NCI-H187 (cell line): ENCODE data around the gene ATRNL1.

Experiments used
- DNase-seq, 2 experiments: peaks; one replicate each; lab custom pipeline; 2025; lab: John Stamatoyannopoulos, UW

Gene ATRNL1

DNA sequence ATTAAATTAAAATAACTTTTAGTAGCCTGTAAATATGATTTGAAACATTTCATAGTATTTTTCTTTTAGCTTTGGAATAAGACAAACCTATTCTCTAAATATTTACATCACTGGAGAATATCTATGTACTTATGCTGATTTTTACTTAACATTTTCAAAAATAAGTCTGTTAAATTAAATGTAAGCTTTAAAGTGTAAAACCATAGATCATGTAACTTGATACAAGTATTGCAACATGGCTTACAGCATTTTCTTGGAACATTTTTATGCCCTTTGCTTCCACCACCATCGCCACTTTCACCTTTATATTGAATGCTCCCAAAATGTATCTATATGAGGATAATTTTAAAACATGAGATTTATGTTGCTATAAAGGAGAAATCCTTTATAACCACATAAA is 752.8 kb downstream of the ATRNL1 start:
- DNase-seq: no peak

DNA sequence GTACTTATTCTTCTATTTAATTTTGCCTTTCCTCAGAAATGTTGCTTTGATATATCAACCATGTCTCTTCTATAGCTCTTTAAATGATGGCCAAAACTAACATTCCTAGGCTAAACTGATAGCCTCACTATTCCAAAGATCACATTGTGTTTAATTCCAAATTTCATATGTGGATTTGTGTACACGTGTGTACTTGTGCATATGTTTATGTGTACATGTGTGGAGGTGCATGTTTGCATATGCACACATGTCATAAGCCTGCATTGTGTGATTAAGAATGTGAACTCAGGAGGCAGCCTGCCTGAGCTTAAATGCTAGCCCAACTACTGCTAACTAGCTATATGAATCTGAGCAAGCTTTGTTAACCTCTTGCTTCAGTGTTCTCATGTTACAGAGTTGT is 753.4 kb downstream of the ATRNL1 start:
- DNase-seq: no peak

DNA sequence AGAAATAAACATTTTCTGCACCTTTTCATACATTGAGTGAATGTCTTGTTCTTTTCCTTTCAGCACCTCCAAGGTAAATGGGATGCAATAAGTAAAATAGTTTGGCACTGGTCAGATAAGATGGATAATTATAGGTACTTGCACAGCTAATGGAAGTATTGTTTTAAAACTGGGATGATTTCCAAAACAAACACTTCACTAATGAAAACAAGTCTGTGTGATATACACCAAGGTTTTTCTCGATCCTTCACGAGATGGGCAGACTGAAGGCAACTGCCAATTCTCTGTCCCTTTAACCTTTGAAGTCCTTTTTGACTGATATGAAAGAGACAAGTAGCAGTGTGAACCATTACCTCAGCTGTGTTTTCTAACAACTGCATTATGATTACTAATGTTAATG is 756.0 kb downstream of the ATRNL1 start:
- no peak for DNase-seq

DNA sequence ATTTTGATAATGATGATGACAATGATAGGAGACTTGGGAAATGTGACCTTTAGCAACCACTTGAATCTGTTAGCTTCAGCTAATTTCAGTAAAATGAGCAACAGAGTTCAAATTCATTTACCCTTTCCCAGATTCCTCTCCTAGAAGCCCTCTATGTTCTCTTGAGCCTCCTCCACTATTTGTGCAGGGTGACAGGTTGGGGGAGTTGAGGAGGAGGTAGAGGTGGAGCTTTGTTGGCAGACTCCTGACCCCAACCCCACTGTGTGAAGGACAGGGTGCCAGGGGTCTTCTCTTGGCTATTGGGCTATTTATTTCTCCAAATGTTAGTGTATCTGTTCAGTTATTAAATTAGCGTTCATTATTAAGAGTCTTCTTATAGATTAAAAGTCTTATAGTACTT is 757.5 kb downstream of the ATRNL1 start:
- DNase-seq: no peak

DNA sequence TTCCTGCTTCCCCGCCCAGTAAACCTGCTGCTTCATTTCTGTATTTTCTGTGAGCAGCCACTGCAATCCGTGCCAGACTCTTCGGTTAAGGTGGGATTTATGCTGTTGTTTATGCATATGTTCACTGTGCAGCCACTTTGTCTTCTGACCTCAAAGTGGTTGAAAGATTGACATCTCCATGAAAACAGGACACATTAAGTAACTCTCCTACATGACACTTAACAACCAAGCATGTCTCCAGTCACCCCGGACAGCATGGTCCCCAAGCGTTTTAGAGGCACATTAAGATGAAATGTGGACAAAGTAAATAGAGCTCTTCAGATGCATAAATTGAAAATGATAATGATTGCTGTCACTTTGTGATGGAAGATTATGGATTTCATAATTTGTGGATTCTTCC is 758.5 kb downstream of the ATRNL1 start:
- DNase-seq: peak; percentile 2 to 5

DNA sequence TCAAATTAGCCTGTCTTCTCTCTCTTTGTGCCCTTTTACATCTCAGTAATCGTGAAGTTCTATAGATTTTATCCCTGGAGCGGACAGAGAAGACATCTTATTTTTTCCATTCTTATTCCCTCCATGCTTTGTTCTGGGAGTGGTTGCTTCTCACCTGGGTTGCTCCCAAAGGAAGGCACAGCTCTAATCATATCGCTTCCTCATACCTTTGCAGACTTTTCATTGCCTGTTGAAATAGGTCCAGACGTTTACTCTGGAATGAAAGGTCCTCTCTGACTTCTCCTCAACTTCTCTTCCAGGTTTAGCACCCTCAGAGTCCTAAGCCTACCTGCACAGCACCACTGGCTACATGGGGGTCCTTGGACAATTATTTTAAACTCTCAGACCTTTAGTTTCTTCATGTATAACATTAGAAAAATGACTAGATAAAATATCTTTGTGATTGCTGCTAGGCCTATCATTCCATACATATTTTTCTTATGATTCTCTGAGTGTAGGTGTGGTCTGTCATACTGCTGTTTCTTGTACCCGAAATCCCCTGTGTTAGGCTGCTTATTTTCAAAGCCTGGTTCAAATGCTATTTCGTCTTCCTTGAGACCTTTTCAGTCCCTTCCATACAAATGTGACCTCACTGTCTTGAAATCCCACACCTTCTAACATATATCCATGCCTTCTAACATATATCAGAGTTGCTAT is 761.7 kb downstream of the ATRNL1 start:
- no peak for DNase-seq

DNA sequence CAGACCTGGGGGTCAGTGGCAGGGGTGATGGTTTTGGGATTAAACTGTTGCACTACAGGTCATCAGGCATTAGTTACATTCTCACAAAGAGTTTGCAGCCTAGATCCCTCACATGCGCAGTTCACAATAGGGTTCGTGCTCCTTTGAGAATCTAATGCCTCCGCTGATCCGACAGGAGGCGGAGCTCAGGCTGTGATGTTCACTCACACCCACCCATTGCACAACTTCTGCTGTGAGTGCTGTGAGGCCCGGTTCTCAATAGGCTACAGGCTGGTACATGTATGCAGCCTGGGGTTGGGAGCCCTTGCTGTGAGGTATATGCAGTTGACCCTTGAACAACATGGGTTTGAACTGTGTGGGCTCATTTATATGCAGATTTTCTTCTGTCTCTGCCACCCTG is 763.4 kb downstream of the ATRNL1 start:
- no peak for DNase-seq

DNA sequence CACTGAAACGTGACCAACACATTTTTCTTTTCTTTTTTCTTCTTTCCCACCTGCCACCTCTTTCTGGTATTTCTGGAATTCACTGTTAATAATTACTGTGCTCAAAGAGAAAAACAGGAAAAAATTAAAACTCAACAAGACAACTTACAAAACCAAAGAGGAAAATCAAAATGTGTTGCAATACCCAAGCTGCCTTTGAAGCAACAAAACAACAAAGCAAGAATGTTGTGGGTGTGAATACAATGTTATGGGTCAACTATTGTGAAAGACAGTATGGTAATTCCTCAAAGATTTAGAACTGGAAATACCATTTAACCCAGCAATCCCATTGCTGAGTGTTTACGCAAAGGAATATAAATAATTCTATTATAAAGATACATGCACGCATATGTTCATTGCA is 764.7 kb downstream of the ATRNL1 start:
- DNase-seq: no peak

DNA sequence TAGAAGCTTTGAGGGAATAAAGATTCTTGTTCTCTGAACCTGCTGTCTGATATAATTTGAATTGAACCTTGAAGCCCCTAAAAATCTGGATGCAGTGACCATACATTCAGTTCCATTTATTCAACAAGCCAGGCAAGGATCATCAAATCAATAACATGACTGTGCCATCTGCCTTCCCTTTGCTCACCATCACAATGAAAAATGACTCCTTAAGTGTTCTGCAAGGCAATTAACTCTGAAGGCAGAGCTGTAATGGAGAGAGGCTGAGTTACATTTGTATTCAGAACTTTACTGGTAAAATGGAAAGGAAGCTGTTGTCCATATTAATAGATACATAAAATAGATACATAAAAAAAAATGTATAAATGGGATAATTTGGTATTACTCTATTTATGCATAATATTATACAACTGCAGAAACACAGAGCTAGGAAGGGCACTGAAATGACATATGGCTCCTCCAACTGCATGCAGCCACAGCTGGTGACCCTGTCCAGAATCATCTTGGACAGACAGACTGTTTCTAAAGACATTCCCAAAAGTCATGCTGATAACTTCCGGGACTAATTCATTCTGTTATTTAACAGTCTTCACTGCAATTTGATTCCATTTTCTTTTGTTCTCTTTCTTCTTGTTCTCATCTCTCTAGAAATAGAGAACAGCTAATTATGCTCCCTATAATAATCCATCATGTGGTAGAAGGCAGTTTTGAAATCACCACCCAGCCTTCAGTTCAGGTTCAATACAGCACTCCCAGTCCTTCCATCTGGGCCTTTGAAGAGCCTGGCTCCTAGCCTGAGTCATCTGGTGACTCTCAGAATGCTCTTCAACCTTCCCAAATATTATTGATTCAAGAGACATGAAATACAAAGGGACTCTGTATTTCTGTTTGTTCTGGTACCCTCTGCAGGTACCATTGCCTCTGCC is 767.3 kb downstream of the ATRNL1 start:
- DNase-seq: peak; percentile 4 to 5

DNA sequence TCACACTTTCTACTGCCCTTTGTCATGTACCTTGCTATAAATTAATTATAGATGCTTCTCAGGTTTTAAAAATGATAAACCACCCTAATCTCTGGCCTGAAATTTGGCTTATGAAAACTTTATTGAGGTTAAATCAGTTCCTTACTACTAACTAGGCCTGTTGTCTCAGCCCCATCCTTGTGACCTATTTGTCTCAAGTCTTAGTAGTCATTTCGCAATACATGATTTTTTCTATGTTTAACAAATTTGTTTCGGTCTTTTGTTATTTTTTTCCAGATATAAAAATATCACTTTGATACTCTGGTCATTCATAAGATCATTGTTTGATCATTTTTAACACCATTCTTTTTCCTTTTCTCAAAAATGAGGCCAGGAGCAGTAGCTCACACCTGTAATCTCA is 768.3 kb downstream of the ATRNL1 start:
- no peak for DNase-seq

DNA sequence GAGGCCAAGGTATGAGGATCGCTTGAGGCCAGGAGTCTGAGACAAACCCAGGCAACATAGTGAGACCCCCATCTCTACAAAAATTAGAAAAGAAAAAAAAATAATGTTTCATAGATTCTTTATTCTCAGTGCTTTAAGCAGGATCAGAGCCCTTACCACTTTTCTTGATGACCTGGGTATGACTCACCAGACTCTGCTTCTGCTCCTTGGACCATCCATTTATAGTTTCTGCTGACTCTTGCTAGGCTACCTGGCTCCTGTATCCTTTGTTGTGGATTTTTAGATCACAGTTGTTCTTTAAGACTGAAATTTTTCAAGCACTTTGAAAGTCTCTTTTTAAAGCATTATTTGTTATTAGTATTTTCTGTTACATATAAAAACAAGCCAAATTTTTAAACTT is 768.7 kb downstream of the ATRNL1 start:
- DNase-seq: no peak

DNA sequence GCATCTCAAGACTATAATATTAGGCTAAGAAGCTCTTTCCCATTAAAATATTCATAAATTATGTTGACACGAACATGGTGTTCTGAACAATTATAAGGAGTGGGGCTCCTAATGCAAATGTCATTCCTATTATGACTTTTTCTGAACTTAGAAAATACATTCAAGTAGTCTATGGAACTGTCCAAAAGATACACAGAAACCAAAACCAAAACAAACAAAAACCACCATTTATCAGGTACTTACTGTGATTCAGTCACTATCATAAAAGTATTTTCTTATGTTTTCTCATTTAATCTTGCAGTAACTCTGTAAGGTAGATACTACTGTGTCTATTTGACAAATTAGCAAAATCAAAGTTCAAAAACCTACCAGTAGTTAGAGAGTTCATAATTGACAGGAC is 773.0 kb downstream of the ATRNL1 start:
- no peak for DNase-seq

DNA sequence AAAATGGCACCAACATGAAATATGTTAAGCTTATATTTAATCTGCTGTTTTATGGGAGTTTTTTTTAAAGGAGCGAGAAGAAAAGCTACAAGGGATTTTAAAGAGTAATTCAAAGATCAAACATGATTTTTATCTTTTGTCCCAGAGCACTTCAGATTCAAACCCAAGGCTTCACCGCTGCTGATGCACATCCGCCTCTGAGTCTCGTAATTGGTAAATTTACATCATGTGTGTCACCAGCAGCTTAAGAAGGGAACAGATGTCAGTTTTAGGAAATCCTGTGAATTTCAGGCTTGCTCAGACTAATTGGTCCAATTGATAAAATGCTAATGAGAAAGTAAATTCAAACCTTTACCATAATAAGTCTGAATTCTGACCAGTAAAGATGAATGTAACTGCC is 773.5 kb downstream of the ATRNL1 start:
- no peak for DNase-seq

DNA sequence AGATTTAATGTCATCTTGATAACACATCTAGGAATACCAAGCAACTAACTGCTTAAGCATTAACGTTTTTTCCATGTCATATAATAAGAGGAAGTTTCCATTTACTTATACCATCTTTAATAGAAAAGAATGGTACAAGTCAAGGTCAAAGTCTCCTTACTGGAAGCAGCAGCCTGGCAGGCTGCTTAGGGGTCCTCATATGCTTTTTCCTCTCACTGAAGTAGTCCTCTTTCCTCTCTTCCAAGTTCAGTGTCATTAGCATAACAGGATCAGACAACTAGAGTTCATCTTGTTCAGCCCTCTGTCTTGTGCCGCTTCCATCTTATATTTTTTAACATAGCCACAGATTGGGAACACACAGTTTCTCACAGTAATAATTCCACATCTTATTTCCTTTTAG is 774.1 kb downstream of the ATRNL1 start:
- DNase-seq: no peak

DNA sequence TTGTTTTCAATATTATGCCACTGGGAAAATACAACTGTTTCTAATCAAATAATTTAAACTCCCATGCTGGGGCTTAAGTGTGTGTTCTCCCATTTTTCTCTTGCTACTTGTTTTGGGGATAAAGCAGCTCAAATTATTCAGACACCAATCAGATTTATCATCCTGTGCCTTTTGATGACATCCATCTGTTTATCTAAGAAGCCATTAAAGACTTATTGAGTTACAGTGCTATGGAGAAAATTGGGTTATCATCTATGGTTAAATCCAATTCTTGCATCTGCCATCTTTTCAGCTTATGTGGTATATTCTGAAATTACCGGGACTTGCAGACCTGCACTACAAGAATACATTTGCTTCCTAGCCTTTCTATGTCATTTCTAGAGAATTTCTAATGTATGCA is 778.7 kb downstream of the ATRNL1 start:
- DNase-seq: no peak

DNA sequence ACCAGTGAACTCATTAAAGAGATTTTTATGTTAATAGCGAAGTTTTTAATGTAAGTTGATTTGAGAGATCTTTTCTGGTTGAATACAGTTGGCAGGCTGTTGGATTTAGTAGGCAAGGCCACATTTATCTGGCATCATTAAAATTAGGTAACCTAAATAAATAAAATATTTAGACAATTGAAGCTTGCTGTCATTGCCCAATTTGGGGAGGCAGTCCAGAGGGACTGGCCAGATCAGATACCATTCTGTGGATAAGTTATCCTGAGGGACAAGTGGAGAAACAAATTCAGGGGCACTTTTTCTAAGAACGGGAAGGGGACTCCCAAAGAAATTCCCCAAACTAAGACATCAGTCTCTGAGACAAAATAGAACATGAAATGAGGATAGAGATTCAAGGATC is 782.0 kb downstream of the ATRNL1 start:
- no peak for DNase-seq

DNA sequence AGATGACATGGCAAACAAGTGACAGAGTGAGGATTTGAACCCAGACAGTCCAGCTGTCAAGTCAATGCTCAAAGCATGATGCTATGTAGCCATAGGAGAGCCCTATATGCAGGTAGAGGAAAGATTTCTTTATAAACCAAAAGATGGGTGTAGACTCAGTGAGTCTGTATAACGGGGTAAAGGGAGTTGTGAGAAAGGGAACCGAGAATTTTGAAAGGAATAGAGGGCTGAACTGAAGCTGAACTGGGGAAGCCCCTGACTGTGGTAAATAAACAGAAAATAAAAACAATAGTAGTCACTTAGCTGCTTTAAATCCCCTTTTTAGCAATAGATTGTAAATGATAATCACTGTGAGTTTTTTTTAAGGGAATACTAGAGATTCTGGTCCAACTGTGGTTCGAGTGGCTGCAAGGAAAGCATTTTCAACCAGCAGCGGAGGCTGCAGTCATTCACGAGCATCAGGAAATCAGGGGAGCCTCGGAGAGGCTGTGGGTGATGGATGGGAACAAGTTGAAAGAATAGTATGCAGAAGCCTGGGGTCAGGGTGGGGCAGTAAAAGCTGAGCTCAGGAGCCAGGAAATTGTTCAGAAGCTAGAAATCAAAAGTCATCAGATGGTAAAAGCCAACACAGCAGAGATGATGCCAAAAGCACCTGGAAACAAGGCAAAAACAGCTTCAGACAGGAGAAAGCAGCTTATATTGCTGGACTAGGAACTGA is 786.4 kb downstream of the ATRNL1 start:
- no peak for DNase-seq

DNA sequence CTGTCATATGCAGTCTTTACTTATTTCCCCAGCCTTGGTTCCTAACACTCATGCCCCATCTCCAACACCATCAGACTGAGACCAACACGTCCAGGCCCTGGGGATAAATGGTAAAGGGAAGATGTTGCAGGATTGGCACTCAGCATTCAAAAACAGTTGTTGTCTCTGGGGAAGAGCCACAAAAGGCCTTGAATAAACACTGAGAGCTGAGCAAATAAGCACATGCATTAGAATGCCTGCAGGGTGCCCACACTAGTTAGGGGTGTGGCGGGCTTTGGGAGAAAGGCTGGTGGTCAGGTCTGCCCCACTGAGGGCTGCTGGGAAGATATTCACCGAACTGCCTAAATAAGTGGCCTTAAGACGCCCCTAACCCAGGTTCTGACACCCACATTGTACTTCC is 788.9 kb downstream of the ATRNL1 start:
- DNase-seq: no peak

DNA sequence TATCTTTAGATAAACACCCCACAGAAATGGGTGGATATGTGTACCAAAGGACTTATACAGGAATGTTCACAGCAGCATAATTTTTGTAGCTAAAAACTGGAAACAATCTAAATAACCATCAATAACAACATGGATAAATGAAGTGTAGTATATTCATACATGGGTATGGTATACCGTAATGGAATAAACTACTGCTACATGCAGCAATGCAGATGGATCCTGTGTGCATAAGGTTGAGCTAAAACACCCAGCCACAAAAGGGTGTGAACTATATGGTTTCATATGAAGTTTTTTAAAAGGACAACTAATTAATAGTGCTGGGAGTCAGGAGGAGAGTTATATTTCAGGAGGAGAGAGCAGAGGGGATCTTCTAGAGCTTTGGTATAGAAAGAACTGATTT is 790.2 kb downstream of the ATRNL1 start:
- no peak for DNase-seq

DNA sequence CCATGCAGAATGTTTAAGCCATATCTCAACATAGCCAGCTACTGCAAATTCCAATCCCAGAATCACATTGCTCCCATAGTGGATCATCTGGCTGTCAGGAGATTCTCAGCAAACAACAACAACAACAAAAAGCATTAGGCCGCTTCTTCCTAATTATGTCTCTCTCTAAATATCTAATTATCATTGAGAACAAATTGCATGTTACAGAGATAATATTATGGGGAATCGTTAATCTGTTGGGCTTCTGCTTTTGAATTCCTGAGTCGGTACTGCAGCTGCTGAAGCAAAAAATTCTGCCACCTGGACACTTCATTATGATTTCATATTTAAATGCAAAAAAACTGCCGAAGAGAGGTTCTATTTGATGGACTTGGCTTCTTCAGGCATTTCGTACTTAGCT is 791.2 kb downstream of the ATRNL1 start:
- DNase-seq: no peak

DNA sequence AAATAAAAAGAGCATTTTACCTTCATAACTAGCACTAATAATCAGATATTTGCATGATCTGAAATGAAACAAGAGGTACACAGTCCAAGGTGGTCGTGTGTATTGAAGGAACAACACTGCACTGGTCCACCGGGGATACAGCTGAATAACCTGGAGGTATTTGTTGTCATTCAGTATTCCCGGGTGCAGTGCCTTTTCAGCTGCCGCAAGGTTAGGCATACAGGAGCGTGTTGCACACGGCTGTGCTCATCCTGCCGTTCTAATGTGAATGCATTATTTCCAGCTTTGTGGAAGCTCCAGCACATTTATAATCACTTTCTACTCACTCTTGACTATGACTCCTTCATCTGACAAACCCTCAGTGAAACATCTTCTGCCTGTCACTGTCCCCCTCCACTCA is 802.0 kb downstream of the ATRNL1 start:
- no peak for DNase-seq

DNA sequence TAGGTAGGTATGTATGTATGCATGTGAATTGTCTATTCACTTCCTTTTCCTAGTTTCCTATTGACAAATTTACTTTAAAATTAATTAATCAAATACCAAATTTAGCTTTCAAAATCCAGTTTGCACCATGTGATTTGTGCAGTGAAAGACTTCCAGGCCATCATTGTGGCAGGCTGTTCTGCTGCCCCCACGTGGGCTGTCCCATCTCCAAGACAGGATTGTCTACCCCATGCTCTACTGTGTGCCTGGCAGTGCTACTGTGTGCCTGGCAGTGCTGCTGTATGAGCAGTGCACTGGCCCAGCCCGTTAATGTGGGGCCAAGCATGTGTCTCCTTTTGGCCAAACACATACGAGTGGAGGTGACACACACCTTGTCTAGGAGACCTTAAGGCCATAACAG is 805.1 kb downstream of the ATRNL1 start:
- no peak for DNase-seq

DNA sequence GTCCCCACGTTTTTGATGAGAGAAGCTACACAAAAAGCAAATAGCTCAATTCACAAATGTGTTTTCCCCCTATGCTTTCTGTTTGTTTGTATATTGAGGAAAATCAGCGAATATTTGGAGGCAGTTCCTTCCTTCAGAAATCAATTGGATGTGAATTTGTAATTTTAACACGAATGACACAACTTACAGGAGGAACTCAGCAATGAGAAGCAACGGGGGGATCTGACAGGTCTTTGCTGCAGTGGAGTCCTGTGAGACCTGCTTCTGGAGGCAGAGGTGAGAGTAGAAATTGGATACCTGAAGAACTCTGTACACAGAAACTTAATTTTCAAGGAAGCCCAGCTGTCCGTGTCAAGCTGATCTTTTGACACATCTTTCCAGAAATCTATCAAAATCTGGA is 809.4 kb downstream of the ATRNL1 start:
- DNase-seq: no peak
